Gastroesophageal sphincter (tissue), 3 donors: Measurements from ENCODE around the gene MYOF.

Source experiments
- EP300 ChIP-seq: sonication (generic); formaldehyde crosslinking; IDR thresholded peaks from one replicate; pipeline ENCODE4 v1.6.1; 2017; ENCODE audit warnings: antibody characterized with exemption, mild to moderate bottlenecking
- POLR2A ChIP-seq, 2 donors: fragments of 450-650 bp; IDR thresholded peaks; one replicate each; pipeline ENCODE4 v1.6.1; 2017; ENCODE audit warnings: antibody characterized with exemption in 2 of 2, mild to moderate bottlenecking in 2 of 2, moderate library complexity in 1 of 2
- POLR2AphosphoS5 ChIP-seq: sonication (generic); formaldehyde crosslinking; IDR thresholded peaks from one replicate; pipeline ENCODE4 v1.6.1; 2017; ENCODE audit warnings: antibody characterized with exemption
- TF ChIP-seq, protein P1 (sequence below), 4 experiments: fragments of 200-600 bp in 2 of 4; fragments of 450-650 bp in 2 of 4; sonication (generic) in 1 of 4; IDR thresholded peaks; one replicate each; pipeline ENCODE4 v1.5.1; 2017 to 2019; ENCODE audit warnings: antibody characterized with exemption in 4 of 4, mild to moderate bottlenecking in 2 of 4, moderate library complexity in 2 of 4

DNA sequence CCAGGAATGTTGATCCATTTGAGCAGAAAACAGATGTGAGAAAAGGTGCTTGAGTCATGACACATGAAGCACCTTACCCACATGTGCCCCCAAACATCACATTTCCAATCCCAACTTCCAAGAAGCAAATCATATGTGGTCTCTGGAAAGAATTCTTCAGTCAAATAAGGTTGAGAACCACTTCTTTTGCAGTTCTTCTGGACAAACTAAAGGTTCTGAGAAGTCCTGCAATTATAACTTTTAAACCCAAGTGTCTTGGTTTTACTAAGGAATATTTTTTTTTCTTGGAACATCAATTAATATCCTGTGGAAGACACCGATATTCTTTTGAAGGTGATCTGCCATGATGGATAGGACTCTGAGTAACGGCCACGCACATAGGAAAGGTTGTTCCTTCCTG, 151.3 kb downstream of the MYOF start:
- TF ChIP-seq, protein P1, sequence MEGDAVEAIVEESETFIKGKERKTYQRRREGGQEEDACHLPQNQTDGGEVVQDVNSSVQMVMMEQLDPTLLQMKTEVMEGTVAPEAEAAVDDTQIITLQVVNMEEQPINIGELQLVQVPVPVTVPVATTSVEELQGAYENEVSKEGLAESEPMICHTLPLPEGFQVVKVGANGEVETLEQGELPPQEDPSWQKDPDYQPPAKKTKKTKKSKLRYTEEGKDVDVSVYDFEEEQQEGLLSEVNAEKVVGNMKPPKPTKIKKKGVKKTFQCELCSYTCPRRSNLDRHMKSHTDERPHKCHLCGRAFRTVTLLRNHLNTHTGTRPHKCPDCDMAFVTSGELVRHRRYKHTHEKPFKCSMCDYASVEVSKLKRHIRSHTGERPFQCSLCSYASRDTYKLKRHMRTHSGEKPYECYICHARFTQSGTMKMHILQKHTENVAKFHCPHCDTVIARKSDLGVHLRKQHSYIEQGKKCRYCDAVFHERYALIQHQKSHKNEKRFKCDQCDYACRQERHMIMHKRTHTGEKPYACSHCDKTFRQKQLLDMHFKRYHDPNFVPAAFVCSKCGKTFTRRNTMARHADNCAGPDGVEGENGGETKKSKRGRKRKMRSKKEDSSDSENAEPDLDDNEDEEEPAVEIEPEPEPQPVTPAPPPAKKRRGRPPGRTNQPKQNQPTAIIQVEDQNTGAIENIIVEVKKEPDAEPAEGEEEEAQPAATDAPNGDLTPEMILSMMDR (IDR thresholded peaks at IDR 0.05) = no peak
- TF ChIP-seq POLR2A (IDR thresholded peaks at IDR 0.05) (no peak), EP300 (no peak), POLR2AphosphoS5 (no peak)
